ENCODE measurements around the gene TMEM132E. TPM values are rescaled to one million over a fixed set of nuclear protein-coding genes. Genes with fewer than 3 reads are reported as not detected.

The TMEM132E gene
- total RNA-seq, 1 donor from 2014 or later: 0.80 TPM

DNA sequence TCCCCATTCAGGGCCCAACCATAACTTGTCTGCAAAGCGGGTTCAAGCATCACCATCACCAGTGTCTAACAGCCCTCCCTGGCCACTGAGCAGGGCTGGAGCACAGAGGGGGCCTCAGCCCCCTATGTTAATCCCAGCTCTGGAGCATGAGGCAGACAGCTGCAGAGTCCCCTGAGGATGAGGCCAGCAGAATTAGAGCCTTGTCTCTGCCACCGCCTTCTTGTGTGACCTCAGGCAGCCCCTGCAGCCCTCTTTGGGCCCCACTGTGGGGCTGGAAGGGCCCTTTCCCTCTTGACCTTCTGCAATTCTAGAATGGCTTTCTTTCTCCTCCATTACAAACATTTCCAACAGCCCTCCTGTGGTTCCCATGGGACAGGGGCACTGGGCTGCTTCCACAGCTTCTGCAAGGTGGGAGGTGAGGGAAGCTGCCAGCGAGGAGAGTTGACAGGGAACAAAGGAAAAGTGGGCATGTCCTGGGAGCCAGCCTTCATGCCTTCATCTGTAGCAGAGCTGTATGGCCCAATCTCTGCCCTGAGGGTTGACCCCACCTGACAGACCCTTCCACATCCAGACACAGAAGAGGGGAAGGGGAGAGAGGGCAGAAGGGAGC is 65.7 kb downstream of the TMEM132E start:
- TF ChIP-seq, protein P1, sequence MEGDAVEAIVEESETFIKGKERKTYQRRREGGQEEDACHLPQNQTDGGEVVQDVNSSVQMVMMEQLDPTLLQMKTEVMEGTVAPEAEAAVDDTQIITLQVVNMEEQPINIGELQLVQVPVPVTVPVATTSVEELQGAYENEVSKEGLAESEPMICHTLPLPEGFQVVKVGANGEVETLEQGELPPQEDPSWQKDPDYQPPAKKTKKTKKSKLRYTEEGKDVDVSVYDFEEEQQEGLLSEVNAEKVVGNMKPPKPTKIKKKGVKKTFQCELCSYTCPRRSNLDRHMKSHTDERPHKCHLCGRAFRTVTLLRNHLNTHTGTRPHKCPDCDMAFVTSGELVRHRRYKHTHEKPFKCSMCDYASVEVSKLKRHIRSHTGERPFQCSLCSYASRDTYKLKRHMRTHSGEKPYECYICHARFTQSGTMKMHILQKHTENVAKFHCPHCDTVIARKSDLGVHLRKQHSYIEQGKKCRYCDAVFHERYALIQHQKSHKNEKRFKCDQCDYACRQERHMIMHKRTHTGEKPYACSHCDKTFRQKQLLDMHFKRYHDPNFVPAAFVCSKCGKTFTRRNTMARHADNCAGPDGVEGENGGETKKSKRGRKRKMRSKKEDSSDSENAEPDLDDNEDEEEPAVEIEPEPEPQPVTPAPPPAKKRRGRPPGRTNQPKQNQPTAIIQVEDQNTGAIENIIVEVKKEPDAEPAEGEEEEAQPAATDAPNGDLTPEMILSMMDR (IDR thresholded peaks at IDR 0.05; ENCODE audit: unreplicated experiment): no peak
- no peak for DNase-seq (ENCODE audit: low spot score in 2 of 2, unreplicated experiment in 2 of 2)
- no peak overlapping the region for H3K4me3 Mint-ChIP-seq
- no peaks in the 10 kb centered on the region for H3K36me3 Mint-ChIP-seq
- no peak overlapping the region for H3K27ac Mint-ChIP-seq
- H3K9me3 Mint-ChIP-seq: no peaks in the 10 kb centered on the region
- H3K4me1 Mint-ChIP-seq: peaks cover 40% of the 10 kb centered on the region
- H3K27me3 Mint-ChIP-seq (ENCODE audit: low read depth): peaks cover 42% of the 10 kb centered on the region

DNA sequence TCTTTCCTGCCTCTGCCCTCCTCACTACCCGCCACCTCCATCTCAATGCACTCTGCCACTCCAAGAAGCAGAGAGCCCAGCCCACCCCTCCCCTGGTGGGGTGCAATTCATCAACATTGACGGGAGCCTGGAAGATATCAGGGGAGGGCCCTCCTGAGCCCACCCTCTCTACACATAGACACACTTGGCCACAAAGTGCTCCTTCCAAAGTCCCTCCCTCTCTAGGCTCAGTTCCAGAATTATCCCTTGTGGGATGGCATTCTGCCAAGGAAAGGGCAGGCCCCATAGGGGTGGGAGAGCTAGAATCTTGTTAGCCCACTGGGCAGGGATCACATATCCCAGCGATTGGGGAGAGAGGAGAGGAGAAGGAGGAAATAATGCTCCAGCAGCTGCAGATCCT is 66.2 kb downstream of the TMEM132E start:
- Mint-ChIP-seq H3K4me1 (peaks cover 44% of the 10 kb centered on the region), H3K27me3 (ENCODE audit: low read depth) (peaks cover 39% of the 10 kb centered on the region), H3K4me3 (no peak overlapping the region), H3K36me3 (no peaks in the 10 kb centered on the region), H3K9me3 (no peaks in the 10 kb centered on the region), H3K27ac (no peak overlapping the region)
- TF ChIP-seq, protein P1 (IDR thresholded peaks at IDR 0.05; ENCODE audit: unreplicated experiment): no peak
- peak in 1 of 2 experiments; percentile 67 for DNase-seq (ENCODE audit: low spot score in 2 of 2, unreplicated experiment in 2 of 2)

DNA sequence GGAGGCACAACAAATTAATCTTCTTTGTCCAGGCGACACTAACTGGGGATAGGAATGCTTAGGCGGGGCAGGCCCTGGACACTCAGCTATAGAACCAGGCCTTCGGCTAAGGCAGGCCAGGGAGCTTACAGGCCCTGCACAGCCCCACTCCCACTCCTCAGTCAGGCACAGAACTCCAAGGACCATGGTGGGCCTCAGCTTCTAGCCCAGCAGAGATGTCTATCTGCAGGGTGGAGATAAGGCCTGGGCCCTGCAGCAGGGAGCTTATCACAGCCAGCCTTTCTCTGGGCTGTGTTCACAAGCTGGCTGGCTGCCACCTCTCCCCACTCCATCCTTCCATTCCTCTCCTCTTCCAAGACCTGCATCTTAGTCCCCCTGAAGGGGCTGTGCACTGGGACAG is 68.1 kb downstream of the TMEM132E start:
- Mint-ChIP-seq H3K36me3 (no peaks in the 10 kb centered on the region), H3K27ac (peak overlapping the region; percentile 19), H3K27me3 (ENCODE audit: low read depth) (peaks cover 34% of the 10 kb centered on the region), H3K4me1 (peaks cover 59% of the 10 kb centered on the region), H3K4me3 (no peak overlapping the region), H3K9me3 (no peaks in the 10 kb centered on the region)
- no peak for DNase-seq (ENCODE audit: low spot score in 2 of 2, unreplicated experiment in 2 of 2)
- TF ChIP-seq, protein P1 (IDR thresholded peaks at IDR 0.05; ENCODE audit: unreplicated experiment): no peak

DNA sequence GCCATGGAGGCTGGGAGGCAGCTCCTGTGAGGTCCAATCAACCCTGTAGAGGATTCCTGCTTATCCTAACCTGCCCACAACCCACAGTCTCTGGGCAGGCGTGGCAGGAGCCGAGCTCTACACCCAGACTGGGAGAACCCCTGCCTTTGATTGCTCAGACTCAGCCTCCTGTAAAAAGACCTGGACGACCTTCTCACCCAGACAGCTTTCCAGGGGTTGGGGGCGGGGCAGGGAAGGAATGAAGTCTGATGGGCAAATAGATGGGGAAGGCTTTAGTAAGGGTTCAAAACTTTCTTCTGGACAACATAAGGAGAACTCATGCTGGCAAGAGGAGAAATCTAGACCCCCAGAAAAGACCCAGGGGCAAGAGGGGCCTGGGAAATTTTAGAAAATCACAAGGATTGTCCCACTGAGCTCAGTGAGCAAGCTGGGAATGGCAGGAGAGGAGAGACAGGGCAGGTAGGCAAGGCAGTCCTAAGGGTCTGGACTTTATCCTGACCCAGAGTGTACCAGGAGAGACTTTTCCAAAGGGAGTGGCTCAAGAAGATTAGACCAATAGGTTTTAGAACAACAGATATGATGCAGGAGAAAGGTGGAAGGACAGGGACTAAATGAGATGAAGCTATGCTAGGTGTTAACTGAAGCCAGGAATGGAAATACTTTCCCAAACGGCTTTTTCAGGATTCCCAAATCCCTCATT is 70.8 kb downstream of the TMEM132E start:
- DNase-seq (ENCODE audit: low spot score in 2 of 2, unreplicated experiment in 2 of 2): no peak
- Mint-ChIP-seq H3K4me3 (no peak overlapping the region), H3K27ac (no peak overlapping the region), H3K9me3 (no peaks in the 10 kb centered on the region), H3K27me3 (ENCODE audit: low read depth) (peaks cover 25% of the 10 kb centered on the region), H3K4me1 (peaks cover 71% of the 10 kb centered on the region), H3K36me3 (no peaks in the 10 kb centered on the region)
- TF ChIP-seq, protein P1 (IDR thresholded peaks at IDR 0.05; ENCODE audit: unreplicated experiment): no peak

DNA sequence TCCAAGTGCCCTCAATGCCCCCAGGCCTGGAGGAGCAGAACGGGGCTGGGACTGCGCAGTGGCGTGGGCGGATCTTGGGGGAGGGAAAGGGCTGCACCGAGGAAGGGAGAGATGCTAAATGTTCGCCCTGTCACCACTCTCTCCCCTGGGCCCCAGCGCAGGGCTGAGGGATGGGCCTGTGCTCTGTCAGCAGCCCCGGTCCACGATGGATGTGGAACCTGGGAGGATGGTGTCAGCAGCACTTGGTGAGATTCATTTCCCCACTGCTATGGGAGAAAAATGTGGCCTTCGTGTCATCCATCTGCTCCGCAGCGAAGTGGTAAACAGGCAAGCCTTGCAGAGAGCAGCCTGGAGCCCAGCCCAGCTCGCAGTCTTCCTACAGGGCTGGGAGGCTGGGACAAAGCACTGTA is 72.0 kb downstream of the TMEM132E start:
- peaks cover 61% of the 10 kb centered on the region for H3K4me1 Mint-ChIP-seq
- no peak for DNase-seq (ENCODE audit: low spot score in 2 of 2, unreplicated experiment in 2 of 2)
- no peaks in the 10 kb centered on the region for H3K9me3 Mint-ChIP-seq
- no peak overlapping the region for H3K27ac Mint-ChIP-seq
- TF ChIP-seq, protein P1 (IDR thresholded peaks at IDR 0.05; ENCODE audit: unreplicated experiment): no peak
- no peak overlapping the region for H3K4me3 Mint-ChIP-seq
- no peaks in the 10 kb centered on the region for H3K36me3 Mint-ChIP-seq
- peaks cover 25% of the 10 kb centered on the region for H3K27me3 Mint-ChIP-seq (ENCODE audit: low read depth)
